Midbrain (tissue), 1 donor: ENCODE data around the gene SLC17A2.

Experiments used
- DNase-seq: peaks from one replicate; lab custom pipeline; 2025; lab: John Stamatoyannopoulos, UW

The SLC17A2 gene

GRCh38 chr6:25919657-25920056 is 10.8 kb downstream of the SLC17A2 start:
- DNase-seq = no peak

- DNase-seq = no peak
Measured at GRCh38 chr6:25918083-25918683, 12.3 kb downstream of the SLC17A2 start.

GRCh38 chr6:25916789-25917490 is 13.6 kb downstream of the SLC17A2 start:
- DNase-seq = no peak

- no peak for DNase-seq
Measured at GRCh38 chr6:25916330-25916729, 14.2 kb downstream of the SLC17A2 start.

GRCh38 chr6:25913741-25914140 is 16.8 kb downstream of the SLC17A2 start:
- DNase-seq = no peak

GRCh38 chr6:25911351-25911750 is 19.1 kb downstream of the SLC17A2 start:
- DNase-seq = no peak

- no peak for DNase-seq
Measured at GRCh38 chr6:25907475-25908014, 22.9 kb downstream of the SLC17A2 start.

- DNase-seq = no peak
Measured at GRCh38 chr6:25903467-25904099, 26.9 kb downstream of the SLC17A2 start.

- DNase-seq = no peak
Measured at GRCh38 chr6:25902071-25902470, 28.4 kb downstream of the SLC17A2 start.

- DNase-seq = no peak
Measured at GRCh38 chr6:25900843-25901242, 29.6 kb downstream of the SLC17A2 start.

GRCh38 chr6:25899580-25900408 is 30.7 kb downstream of the SLC17A2 start:
- no peak for DNase-seq

- DNase-seq = no peak
Measured at GRCh38 chr6:25899123-25899522, 31.4 kb downstream of the SLC17A2 start.

GRCh38 chr6:25898289-25898977 is 32.1 kb downstream of the SLC17A2 start:
- DNase-seq = no peak

- no peak for DNase-seq
Measured at GRCh38 chr6:25896252-25896651, 34.2 kb downstream of the SLC17A2 start.

- DNase-seq = no peak
Measured at GRCh38 chr6:25895771-25896170, 34.7 kb downstream of the SLC17A2 start.

GRCh38 chr6:25893778-25894177 is 36.7 kb downstream of the SLC17A2 start:
- no peak for DNase-seq

- DNase-seq = no peak
Measured at GRCh38 chr6:25892877-25893276, 37.6 kb downstream of the SLC17A2 start.

- DNase-seq = peak; percentile 73
Measured at GRCh38 chr6:25889877-25890853, 40.3 kb downstream of the SLC17A2 start.

- no peak for DNase-seq
Measured at GRCh38 chr6:25888626-25889025, 41.9 kb downstream of the SLC17A2 start.

GRCh38 chr6:25886066-25886465 is 44.4 kb downstream of the SLC17A2 start:
- DNase-seq = no peak
